ENCODE results near the gene ZNF410. TPM values are rescaled to one million over a fixed set of nuclear protein-coding genes. Genes with fewer than 3 reads are reported as not detected.
"Not testable (repeated sequence)": the region's sequence is repeated elsewhere in the genome, so short reads cannot be mapped to it uniquely, and the experiment has no call there.

ZNF410 gene
- 126 and 131 TPM in 2 replicates for total RNA-seq

DNA sequence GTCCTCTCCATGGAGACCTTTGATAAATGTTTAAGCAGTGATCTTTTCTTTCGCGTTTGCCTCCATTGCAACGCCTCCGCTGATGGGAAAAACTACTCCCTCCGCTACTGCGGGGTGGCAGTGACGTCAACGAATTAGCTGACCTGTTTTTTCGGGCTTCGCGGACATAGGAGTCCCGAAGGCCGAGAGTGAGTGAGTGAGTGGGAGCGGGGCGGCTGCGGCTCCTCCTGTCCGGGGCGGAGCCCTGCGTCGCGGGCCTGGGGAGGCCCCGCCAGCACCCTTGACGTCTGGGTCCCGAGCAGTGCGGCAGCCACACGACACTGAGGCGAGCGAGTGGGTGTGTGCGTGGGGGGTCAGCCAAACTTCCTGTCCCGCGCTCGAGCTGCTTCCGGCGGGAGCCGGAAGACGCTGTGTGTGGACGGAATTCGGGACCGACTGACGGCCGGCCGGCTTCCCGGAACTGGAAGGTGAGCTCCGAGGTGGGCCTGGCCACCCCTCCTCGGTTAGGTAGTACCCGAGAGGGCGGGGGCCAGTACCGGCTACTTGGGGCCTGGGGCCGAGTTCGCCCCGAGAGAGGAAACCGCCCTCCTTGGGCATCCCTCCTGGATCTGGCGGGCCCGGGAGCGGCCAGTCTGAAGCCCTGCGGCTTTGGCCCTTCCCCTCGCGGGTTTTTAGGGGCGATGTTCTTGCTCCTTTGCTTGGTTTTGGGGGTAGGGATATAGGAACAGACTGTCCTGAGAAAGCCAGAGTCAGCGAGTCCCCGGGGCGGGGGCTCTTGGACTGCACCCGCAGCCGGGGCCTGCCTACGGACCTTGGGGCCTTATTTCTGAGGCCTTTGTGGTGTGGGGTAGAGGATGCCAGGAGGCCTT lies at the start of gene ZNF410:
TSS of gene ZNF410 (plus strand) at position 411 of the 869 bp plus-strand sequence. CDS start 5,317 bp downstream, outside the sequence.
- DNase-seq (ENCODE audit: low read depth) (peak; percentile 93), FAIRE-seq (no peak)
- peak within 1 kb of the TSS; percentile 89 for H3K4me3 ChIP-seq (ENCODE audit: low read depth, low read length)
- no peak for TF ChIP-seq CTCF (IDR thresholded peaks at IDR 0.05; ENCODE audit: insufficient read depth, low read length, severe bottlenecking)
- H3K36me3 ChIP-seq (ENCODE audit: control insufficient read depth, insufficient read depth, low read length) = peaks cover 2% of the 10 kb centered on the region
- no peaks in the 10 kb centered on the region for H3K27me3 ChIP-seq (ENCODE audit: control insufficient read depth, insufficient read depth, low read length)

DNA sequence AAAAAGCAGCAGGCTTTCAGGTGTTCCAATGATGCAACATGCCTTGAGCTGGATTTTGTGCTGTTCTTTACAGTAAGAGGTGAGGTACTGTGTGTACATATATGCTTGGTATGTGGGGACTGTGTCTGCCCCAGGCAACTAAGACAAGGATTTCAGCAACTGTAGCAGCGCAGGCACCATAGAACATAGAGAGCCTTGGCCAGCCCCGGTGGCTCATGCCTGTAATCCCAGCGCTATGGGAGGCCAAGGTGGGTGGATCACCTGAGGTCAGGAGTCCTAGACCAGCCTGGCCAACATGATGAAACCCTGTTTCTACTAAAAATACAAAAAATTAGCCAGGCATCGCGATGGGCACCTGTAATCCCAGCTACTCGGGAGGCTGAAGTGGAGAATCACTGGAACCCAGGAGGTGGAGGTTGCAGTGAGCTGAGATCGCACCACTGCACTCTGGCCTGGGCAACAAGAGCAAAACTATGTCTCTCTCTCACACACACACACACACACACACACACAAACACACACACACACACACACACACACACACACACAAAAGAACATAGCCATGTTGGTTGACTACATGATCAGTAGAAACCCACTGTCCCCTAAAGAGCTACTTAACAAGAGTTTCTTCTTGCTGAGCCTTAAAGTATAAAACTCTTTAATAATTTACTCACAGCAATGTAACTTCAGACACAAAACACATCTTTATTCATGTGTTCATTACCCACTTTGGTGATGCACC lies 48.2 kb upstream of the ZNF410 start:
- H3K27me3 ChIP-seq (ENCODE audit: control insufficient read depth, insufficient read depth, low read length); H3K36me3 ChIP-seq (ENCODE audit: control insufficient read depth, insufficient read depth, low read length); H3K4me3 ChIP-seq (ENCODE audit: low read depth, low read length); FAIRE-seq: not testable (repeated sequence)
- DNase-seq (ENCODE audit: low read depth) = peak; percentile 29

GRCh38 chr14:73842201-73842600 lies 44.5 kb upstream of the ZNF410 start:
- no peak overlapping the region for H3K4me3 ChIP-seq (ENCODE audit: low read depth, low read length)
- no peak for FAIRE-seq
- no peak for TF ChIP-seq CTCF (IDR thresholded peaks at IDR 0.05; ENCODE audit: insufficient read depth, low read length, severe bottlenecking)

GRCh38 chr14:73842851-73843250 lies 43.8 kb upstream of the ZNF410 start:
- H3K4me3 ChIP-seq (ENCODE audit: low read depth, low read length) = no peak overlapping the region
- TF ChIP-seq CTCF (IDR thresholded peaks at IDR 0.05; ENCODE audit: insufficient read depth, low read length, severe bottlenecking) = no peak
- H3K36me3 ChIP-seq (ENCODE audit: control insufficient read depth, insufficient read depth, low read length) = no peaks in the 10 kb centered on the region
- H3K27me3 ChIP-seq (ENCODE audit: control insufficient read depth, insufficient read depth, low read length) = no peaks in the 10 kb centered on the region
- FAIRE-seq (no peak), DNase-seq (ENCODE audit: low read depth) (no peak)

More at GRCh38 chr14:73842201-73842600, 44.5 kb upstream of the ZNF410 start:
- Histone ChIP-seq H3K36me3 (ENCODE audit: control insufficient read depth, insufficient read depth, low read length) (no peaks in the 10 kb centered on the region), H3K27me3 (ENCODE audit: control insufficient read depth, insufficient read depth, low read length) (no peaks in the 10 kb centered on the region)
- no peak for DNase-seq (ENCODE audit: low read depth)

DNA sequence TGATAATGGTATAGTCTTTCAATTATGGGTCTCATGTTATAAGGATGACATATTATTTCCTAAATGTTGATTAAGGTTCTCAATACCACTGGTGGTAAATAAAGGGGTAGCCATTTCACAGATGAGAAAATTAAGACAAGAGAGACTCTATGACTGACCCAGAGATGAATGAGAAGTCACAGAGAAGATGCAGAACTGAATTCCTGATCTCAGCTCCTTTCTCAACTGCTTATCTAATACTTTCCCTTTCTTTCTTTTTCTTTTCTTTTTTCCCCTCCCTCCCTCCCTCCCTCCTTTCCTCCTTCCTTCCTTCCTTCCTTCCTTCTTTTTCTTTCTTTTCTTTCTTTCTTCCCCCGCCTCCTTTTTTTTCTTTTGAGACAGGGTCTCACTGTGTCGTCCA lies 43.4 kb upstream of the ZNF410 start:
- DNase-seq (ENCODE audit: low read depth) = no peak
- no peak for TF ChIP-seq CTCF (IDR thresholded peaks at IDR 0.05; ENCODE audit: insufficient read depth, low read length, severe bottlenecking)
- Histone ChIP-seq H3K36me3 (ENCODE audit: control insufficient read depth, insufficient read depth, low read length) (no peaks in the 10 kb centered on the region), H3K4me3 (ENCODE audit: low read depth, low read length) (no peak overlapping the region), H3K27me3 (ENCODE audit: control insufficient read depth, insufficient read depth, low read length) (no peaks in the 10 kb centered on the region)
- no peak for FAIRE-seq

- no peak for TF ChIP-seq CTCF (IDR thresholded peaks at IDR 0.05; ENCODE audit: insufficient read depth, low read length, severe bottlenecking)
- Histone ChIP-seq H3K27me3 (ENCODE audit: control insufficient read depth, insufficient read depth, low read length) (no peaks in the 10 kb centered on the region), H3K4me3 (ENCODE audit: low read depth, low read length) (no peak overlapping the region), H3K36me3 (ENCODE audit: control insufficient read depth, insufficient read depth, low read length) (no peaks in the 10 kb centered on the region)
- DNase-seq (ENCODE audit: low read depth) (no peak), FAIRE-seq (no peak)
Observed at GRCh38 chr14:73846947-73847346, 39.7 kb upstream of the ZNF410 start.

Data from bronchial epithelial cell (primary cell).